GM20000 (cell line): ENCODE measurements around the gene IVL.

Source experiments
- DNase-seq: peaks from one replicate; pipeline ENCODE4 v3.0.0; 2012; ENCODE audit warnings: low spot score
- TF ChIP-seq, protein P1 (sequence below): IDR thresholded peaks from 2 replicates; pipeline ENCODE4 v1.5.1; 2012; ENCODE audit warnings: mild to moderate bottlenecking, control low read depth; ENCODE audit errors: extremely low read depth, missing control alignments

Gene IVL

DNA sequence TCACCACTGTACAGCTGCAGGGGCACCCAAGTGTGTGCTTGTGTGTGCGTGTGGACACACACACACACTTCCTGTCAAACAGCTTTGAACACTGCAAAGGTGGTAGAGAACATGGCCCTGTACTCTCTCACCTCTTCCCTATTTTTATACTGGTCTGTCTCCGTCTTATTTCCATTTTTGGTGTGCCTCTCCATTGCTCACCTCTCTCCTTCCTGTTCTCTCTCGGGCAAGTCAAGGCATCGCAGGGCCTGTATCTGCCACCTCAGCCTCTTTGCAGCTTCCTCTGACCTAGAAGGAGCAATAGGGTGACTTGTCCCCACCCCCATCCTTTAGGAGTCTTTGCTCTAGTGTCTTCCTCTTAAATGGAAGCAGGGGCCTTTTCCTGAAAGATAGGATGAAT is 28.0 kb upstream of the IVL start:
- TF ChIP-seq, protein P1, sequence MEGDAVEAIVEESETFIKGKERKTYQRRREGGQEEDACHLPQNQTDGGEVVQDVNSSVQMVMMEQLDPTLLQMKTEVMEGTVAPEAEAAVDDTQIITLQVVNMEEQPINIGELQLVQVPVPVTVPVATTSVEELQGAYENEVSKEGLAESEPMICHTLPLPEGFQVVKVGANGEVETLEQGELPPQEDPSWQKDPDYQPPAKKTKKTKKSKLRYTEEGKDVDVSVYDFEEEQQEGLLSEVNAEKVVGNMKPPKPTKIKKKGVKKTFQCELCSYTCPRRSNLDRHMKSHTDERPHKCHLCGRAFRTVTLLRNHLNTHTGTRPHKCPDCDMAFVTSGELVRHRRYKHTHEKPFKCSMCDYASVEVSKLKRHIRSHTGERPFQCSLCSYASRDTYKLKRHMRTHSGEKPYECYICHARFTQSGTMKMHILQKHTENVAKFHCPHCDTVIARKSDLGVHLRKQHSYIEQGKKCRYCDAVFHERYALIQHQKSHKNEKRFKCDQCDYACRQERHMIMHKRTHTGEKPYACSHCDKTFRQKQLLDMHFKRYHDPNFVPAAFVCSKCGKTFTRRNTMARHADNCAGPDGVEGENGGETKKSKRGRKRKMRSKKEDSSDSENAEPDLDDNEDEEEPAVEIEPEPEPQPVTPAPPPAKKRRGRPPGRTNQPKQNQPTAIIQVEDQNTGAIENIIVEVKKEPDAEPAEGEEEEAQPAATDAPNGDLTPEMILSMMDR = no peak

GRCh38 chr1:152880907-152881306 is 27.4 kb upstream of the IVL start:
- TF ChIP-seq, protein P1 = no peak
- peak; percentile 38 for DNase-seq

More for the DNA sequence above, 28.0 kb upstream of the IVL start:
- DNase-seq = no peak

GRCh38 chr1:152884085-152884484 is 24.3 kb upstream of the IVL start:
- DNase-seq = no peak
- TF ChIP-seq, protein P1 = no peak

GRCh38 chr1:152884506-152884905 is 23.8 kb upstream of the IVL start:
- TF ChIP-seq, protein P1 = no peak
- DNase-seq = no peak

GRCh38 chr1:152884966-152885624 is 23.3 kb upstream of the IVL start:
- no peak for DNase-seq
- TF ChIP-seq, protein P1 = no peak

- TF ChIP-seq, protein P1 = no peak
- no peak for DNase-seq
These were observed 22.3 kb upstream of the IVL start for GRCh38 chr1:152886085-152886484.

- no peak for DNase-seq
- TF ChIP-seq, protein P1 = no peak
These were observed 21.5 kb upstream of the IVL start for GRCh38 chr1:152886758-152887409.
